Activated CD8-positive, alpha-beta memory T cell treated with anti-CD3 and anti-CD28 coated beads for 4 hours (primary cell): Measurements from ENCODE around the gene PRKG2.

Experiments used
- DNase-seq, 2 donors: peaks; one replicate each; pipeline ENCODE4 v3.0.0-alpha.2; 2020; ENCODE audit warnings: low read depth in 2 of 2

The PRKG2 gene

GRCh38 chr4:81218206-81218605, 3.2 kb upstream of the PRKG2 start:
- no peak for DNase-seq

GRCh38 chr4:81217779-81218178, 2.8 kb upstream of the PRKG2 start:
- no peak for DNase-seq

- no peak for DNase-seq
Observed at GRCh38 chr4:81215931-81216330, 909 bp upstream of the PRKG2 start.

GRCh38 chr4:81214144-81214880, 710 bp downstream of the PRKG2 start:
- no peak for DNase-seq

GRCh38 chr4:81213671-81214070, 1.4 kb downstream of the PRKG2 start:
- no peak for DNase-seq

GRCh38 chr4:81211956-81212355, 3.1 kb downstream of the PRKG2 start:
- no peak for DNase-seq

- no peak for DNase-seq
Observed at GRCh38 chr4:81207828-81208227, 7.2 kb downstream of the PRKG2 start.

GRCh38 chr4:81205302-81205701, 9.7 kb downstream of the PRKG2 start:
- DNase-seq, result no peak

- DNase-seq, result no peak
Observed at GRCh38 chr4:81204571-81204970, 10.5 kb downstream of the PRKG2 start.

- DNase-seq, result no peak
Observed at GRCh38 chr4:81199831-81200230, 15.2 kb downstream of the PRKG2 start.

- DNase-seq, result no peak
Observed at GRCh38 chr4:81198609-81199008, 16.4 kb downstream of the PRKG2 start.

GRCh38 chr4:81197864-81198524, 17.0 kb downstream of the PRKG2 start:
- no peak for DNase-seq

- no peak for DNase-seq
Observed at GRCh38 chr4:81196126-81196650, 18.8 kb downstream of the PRKG2 start.

- no peak for DNase-seq
Observed at GRCh38 chr4:81195475-81195874, 19.5 kb downstream of the PRKG2 start.

GRCh38 chr4:81194286-81194685, 20.7 kb downstream of the PRKG2 start:
- DNase-seq, result no peak

GRCh38 chr4:81180916-81181315, 34.1 kb downstream of the PRKG2 start:
- no peak for DNase-seq

GRCh38 chr4:81179326-81179725, 35.7 kb downstream of the PRKG2 start:
- no peak for DNase-seq

GRCh38 chr4:81173213-81173612, 41.8 kb downstream of the PRKG2 start:
- no peak for DNase-seq

GRCh38 chr4:81166458-81167160, 48.4 kb downstream of the PRKG2 start:
- no peak for DNase-seq

- DNase-seq, result no peak
Observed at GRCh38 chr4:81165861-81166430, 49.1 kb downstream of the PRKG2 start.

GRCh38 chr4:81164623-81165416, 50.2 kb downstream of the PRKG2 start:
- DNase-seq, result no peak
